GM19035 (cell line): ENCODE measurements around the gene CTCF.

Experiments
- ATAC-seq: cut with Tn5 transposase; IDR thresholded peaks from one replicate; pipeline ENCODE4 v1.9.1; 2021; ENCODE audit not compliant: unreplicated experiment

Gene CTCF

GRCh38 chr16:67676939-67677338 lies 114.6 kb downstream of the CTCF start:
- no peak for ATAC-seq

GRCh38 chr16:67677712-67678111 lies 115.4 kb downstream of the CTCF start:
- no peak for ATAC-seq

- ATAC-seq = no peak
Observed at GRCh38 chr16:67678354-67679023, 116.2 kb downstream of the CTCF start.

- no peak for ATAC-seq
Observed at GRCh38 chr16:67679935-67680897, 117.9 kb downstream of the CTCF start.

GRCh38 chr16:67683767-67684166 lies 121.4 kb downstream of the CTCF start:
- ATAC-seq = no peak

- no peak for ATAC-seq
Observed at GRCh38 chr16:67685388-67686112, 123.2 kb downstream of the CTCF start.
